HEK293 (cell line): ENCODE results near the gene GPX4.

Experiments
- EGR2 ChIP-seq: fragments of 450-650 bp; formaldehyde crosslinking; IDR thresholded peaks from 2 replicates; pipeline ENCODE4 v1.5.1; 2016; ENCODE audit warnings: low read depth, missing biosample characterization, missing genetic modification characterization
- MYNN ChIP-seq: fragments of 450-650 bp; formaldehyde crosslinking; IDR thresholded peaks from 2 replicates; pipeline ENCODE4 v1.5.1; 2016; ENCODE audit warnings: missing biosample characterization, missing genetic modification characterization, borderline replicate concordance
- ZNF133 ChIP-seq: fragments of 450-650 bp; formaldehyde crosslinking; IDR thresholded peaks from 2 replicates; pipeline ENCODE4 v1.5.1; 2016; ENCODE audit warnings: missing biosample characterization, missing genetic modification characterization
- ZNF24 ChIP-seq: fragments of 450-650 bp; formaldehyde crosslinking; IDR thresholded peaks from 2 replicates; pipeline ENCODE4 v1.5.1; 2016; ENCODE audit warnings: missing biosample characterization, missing genetic modification characterization
- ZNF292 ChIP-seq: fragments of 450-650 bp; formaldehyde crosslinking; IDR thresholded peaks from 2 replicates; pipeline ENCODE4 v1.5.1; 2016; ENCODE audit warnings: low read depth, missing biosample characterization, missing genetic modification characterization, borderline replicate concordance
- ZNF830 ChIP-seq: fragments of 450-650 bp; IDR thresholded peaks from 2 replicates; pipeline ENCODE4 v1.5.0; 2018; ENCODE audit warnings: missing biosample characterization, missing genetic modification characterization, low read depth, mild to moderate bottlenecking, moderate library complexity
- TF ChIP-seq, protein P1 (sequence below): fragments of 450-650 bp; formaldehyde crosslinking; IDR thresholded peaks from 2 replicates; pipeline ENCODE4 v1.5.1; 2016; ENCODE audit warnings: missing biosample characterization, missing genetic modification characterization
- TF ChIP-seq, protein P2 (sequence below): fragments of 450-650 bp; formaldehyde crosslinking; IDR thresholded peaks from 2 replicates; pipeline ENCODE4 v1.5.1; 2017; ENCODE audit warnings: missing biosample characterization, missing genetic modification characterization
- TF ChIP-seq, protein P3 (sequence below): fragments of 450-650 bp; formaldehyde crosslinking; IDR thresholded peaks from 2 replicates; pipeline ENCODE4 v1.5.1; 2017; ENCODE audit warnings: missing biosample characterization, missing genetic modification characterization
- TF ChIP-seq, protein P4 (sequence below): fragments of 450-650 bp; formaldehyde crosslinking; IDR thresholded peaks from 2 replicates; pipeline ENCODE4 v1.5.1; 2016; ENCODE audit warnings: missing biosample characterization, missing genetic modification characterization
- TF ChIP-seq, protein P5 (sequence below): fragments of 450-650 bp; formaldehyde crosslinking; IDR thresholded peaks from 2 replicates; pipeline ENCODE4 v1.5.1; 2016; ENCODE audit warnings: missing biosample characterization, missing genetic modification characterization

DNA sequence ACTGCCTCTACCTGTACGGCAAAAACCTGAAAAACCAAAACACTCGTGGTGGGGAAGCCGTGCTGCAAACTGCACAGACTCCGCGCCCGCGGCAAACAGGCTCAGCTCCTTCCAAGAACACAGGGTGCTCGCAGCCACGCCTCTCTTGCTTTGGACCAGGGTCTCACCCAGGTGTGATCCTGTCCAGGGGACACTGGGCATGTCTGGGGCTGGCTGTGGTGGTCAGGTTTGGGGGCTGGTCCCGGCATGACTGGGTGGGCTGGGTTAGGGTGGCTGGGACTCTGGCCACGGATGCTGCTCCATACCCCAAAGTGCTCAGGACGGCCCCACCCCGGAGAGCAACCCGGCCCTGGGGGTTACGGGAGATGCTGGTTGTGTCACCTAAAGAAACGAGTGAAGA lies 13.9 kb downstream of the GPX4 start:
- no peak for TF ChIP-seq MYNN (tag by site-specific recombination)
- TF ChIP-seq ZNF292 (tag by site-specific recombination), result no peak
- TF ChIP-seq ZNF830 (tag by site-specific recombination), result no peak
- TF ChIP-seq, protein P1, sequence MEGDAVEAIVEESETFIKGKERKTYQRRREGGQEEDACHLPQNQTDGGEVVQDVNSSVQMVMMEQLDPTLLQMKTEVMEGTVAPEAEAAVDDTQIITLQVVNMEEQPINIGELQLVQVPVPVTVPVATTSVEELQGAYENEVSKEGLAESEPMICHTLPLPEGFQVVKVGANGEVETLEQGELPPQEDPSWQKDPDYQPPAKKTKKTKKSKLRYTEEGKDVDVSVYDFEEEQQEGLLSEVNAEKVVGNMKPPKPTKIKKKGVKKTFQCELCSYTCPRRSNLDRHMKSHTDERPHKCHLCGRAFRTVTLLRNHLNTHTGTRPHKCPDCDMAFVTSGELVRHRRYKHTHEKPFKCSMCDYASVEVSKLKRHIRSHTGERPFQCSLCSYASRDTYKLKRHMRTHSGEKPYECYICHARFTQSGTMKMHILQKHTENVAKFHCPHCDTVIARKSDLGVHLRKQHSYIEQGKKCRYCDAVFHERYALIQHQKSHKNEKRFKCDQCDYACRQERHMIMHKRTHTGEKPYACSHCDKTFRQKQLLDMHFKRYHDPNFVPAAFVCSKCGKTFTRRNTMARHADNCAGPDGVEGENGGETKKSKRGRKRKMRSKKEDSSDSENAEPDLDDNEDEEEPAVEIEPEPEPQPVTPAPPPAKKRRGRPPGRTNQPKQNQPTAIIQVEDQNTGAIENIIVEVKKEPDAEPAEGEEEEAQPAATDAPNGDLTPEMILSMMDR (tag by site-specific recombination), result no peak
- TF ChIP-seq, protein P2, sequence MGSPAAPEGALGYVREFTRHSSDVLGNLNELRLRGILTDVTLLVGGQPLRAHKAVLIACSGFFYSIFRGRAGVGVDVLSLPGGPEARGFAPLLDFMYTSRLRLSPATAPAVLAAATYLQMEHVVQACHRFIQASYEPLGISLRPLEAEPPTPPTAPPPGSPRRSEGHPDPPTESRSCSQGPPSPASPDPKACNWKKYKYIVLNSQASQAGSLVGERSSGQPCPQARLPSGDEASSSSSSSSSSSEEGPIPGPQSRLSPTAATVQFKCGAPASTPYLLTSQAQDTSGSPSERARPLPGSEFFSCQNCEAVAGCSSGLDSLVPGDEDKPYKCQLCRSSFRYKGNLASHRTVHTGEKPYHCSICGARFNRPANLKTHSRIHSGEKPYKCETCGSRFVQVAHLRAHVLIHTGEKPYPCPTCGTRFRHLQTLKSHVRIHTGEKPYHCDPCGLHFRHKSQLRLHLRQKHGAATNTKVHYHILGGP (tag by site-specific recombination), result no peak
- TF ChIP-seq, protein P3, sequence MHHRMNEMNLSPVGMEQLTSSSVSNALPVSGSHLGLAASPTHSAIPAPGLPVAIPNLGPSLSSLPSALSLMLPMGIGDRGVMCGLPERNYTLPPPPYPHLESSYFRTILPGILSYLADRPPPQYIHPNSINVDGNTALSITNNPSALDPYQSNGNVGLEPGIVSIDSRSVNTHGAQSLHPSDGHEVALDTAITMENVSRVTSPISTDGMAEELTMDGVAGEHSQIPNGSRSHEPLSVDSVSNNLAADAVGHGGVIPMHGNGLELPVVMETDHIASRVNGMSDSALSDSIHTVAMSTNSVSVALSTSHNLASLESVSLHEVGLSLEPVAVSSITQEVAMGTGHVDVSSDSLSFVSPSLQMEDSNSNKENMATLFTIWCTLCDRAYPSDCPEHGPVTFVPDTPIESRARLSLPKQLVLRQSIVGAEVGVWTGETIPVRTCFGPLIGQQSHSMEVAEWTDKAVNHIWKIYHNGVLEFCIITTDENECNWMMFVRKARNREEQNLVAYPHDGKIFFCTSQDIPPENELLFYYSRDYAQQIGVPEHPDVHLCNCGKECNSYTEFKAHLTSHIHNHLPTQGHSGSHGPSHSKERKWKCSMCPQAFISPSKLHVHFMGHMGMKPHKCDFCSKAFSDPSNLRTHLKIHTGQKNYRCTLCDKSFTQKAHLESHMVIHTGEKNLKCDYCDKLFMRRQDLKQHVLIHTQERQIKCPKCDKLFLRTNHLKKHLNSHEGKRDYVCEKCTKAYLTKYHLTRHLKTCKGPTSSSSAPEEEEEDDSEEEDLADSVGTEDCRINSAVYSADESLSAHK (tag by site-specific recombination), result no peak
- TF ChIP-seq EGR2 (tag by site-specific recombination), result no peak
- TF ChIP-seq, protein P4, sequence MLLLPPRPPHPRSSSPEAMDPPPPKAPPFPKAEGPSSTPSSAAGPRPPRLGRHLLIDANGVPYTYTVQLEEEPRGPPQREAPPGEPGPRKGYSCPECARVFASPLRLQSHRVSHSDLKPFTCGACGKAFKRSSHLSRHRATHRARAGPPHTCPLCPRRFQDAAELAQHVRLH, result no peak
- TF ChIP-seq, protein P5, sequence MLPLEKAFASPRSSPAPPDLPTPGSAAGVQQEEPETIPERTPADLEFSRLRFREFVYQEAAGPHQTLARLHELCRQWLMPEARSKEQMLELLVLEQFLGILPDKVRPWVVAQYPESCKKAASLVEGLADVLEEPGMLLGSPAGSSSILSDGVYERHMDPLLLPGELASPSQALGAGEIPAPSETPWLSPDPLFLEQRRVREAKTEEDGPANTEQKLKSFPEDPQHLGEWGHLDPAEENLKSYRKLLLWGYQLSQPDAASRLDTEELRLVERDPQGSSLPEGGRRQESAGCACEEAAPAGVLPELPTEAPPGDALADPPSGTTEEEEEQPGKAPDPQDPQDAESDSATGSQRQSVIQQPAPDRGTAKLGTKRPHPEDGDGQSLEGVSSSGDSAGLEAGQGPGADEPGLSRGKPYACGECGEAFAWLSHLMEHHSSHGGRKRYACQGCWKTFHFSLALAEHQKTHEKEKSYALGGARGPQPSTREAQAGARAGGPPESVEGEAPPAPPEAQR (tag by site-specific recombination), result no peak
- no peak for TF ChIP-seq ZNF24 (tag by site-specific recombination)
- TF ChIP-seq ZNF133, result no peak
